ENCODE data around the gene APPBP2.

- TF ChIP-seq CTCF (optimal IDR thresholded peaks at IDR 0.05 in 1 of 3, IDR thresholded peaks at IDR 0.05 in 1 of 3, conservative IDR thresholded peaks at IDR 0.05 in 1 of 3; ENCODE audit: extremely low read depth in 1 of 3, insufficient read depth in 2 of 3, low read length in 3 of 3) = no peak
- no peak for TF ChIP-seq EZH2 (IDR thresholded peaks at IDR 0.05; ENCODE audit: low read length)
Measured at GRCh38 chr17:60425626-60426025, 100.4 kb downstream of the APPBP2 start.

Measured in keratinocyte (primary cell).